ENCODE measurements around the gene ZNF780A. TPM values are rescaled to one million over a fixed set of nuclear protein-coding genes. Genes with fewer than 3 reads are reported as not detected.

Gene ZNF780A
- total RNA-seq, 1 experiment from 2014 or later, result 9.0 TPM

- no peak overlapping the region for H2AFZ ChIP-seq (ENCODE audit: low read length)
- H3K9ac ChIP-seq (ENCODE audit: low read length), result no peak overlapping the region
- no peak overlapping the region for H3K4me2 ChIP-seq (ENCODE audit: low read length)
- no peak overlapping the region for H3K27ac ChIP-seq (ENCODE audit: low read length)
- no peak for ATAC-seq
- no peaks in the 10 kb centered on the region for H4K20me1 ChIP-seq (ENCODE audit: low read length)
- no peak overlapping the region for H3K4me3 ChIP-seq (ENCODE audit: low read length)
- POLR2A ChIA-PET (ENCODE audit: unreplicated experiment), result no interaction called here
- H3F3A ChIP-seq (ENCODE audit: low read length, unreplicated experiment), result no peaks in the 10 kb centered on the region
- no peaks in the 10 kb centered on the region for H3K9me2 ChIP-seq (replicated peaks; ENCODE audit: low read length)
- DNase-seq, result no peak
- no peaks in the 10 kb centered on the region for H3K4me1 ChIP-seq (ENCODE audit: insufficient read depth, low read length)
- CTCF ChIA-PET, result no interaction called here
- TF ChIP-seq, protein P1, sequence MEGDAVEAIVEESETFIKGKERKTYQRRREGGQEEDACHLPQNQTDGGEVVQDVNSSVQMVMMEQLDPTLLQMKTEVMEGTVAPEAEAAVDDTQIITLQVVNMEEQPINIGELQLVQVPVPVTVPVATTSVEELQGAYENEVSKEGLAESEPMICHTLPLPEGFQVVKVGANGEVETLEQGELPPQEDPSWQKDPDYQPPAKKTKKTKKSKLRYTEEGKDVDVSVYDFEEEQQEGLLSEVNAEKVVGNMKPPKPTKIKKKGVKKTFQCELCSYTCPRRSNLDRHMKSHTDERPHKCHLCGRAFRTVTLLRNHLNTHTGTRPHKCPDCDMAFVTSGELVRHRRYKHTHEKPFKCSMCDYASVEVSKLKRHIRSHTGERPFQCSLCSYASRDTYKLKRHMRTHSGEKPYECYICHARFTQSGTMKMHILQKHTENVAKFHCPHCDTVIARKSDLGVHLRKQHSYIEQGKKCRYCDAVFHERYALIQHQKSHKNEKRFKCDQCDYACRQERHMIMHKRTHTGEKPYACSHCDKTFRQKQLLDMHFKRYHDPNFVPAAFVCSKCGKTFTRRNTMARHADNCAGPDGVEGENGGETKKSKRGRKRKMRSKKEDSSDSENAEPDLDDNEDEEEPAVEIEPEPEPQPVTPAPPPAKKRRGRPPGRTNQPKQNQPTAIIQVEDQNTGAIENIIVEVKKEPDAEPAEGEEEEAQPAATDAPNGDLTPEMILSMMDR (conservative IDR thresholded peaks at IDR 0.05; ENCODE audit: low read depth, low read length), result no peak
- TF ChIP-seq EZH2phosphoT487 (IDR thresholded peaks at IDR 0.05; ENCODE audit: borderline replicate concordance, low read length), result no peak
- intact Hi-C loops (cut with micrococcal nuclease), result no loop called here
- no TSS peak for BruUV-seq (replicated peaks)
- no peaks in the 10 kb centered on the region for H3K79me2 ChIP-seq (ENCODE audit: low read length)
- H3K9me3 ChIP-seq (ENCODE audit: low read length), result peaks cover 10% of the 10 kb centered on the region; the same call in 1 of the 2 replicates
- no peaks in the 10 kb centered on the region for H3K27me3 ChIP-seq (ENCODE audit: low read length)
- peaks cover 3% of the 10 kb centered on the region; the same call in 1 of the 2 replicates for H3K36me3 ChIP-seq (ENCODE audit: low read depth, low read length)
Observed at GRCh38 chr19:40023969-40024368, 66.8 kb downstream of the ZNF780A start.

Other genes with a start within 250 kb of the ZNF780A start
- gene FBL, start 244.6 kb downstream of the ZNF780A start, total RNA-seq (2014; rRNA removed), result 186 and 270 TPM in 2 replicates
- 0.52 and 0.80 TPM in 2 replicates for gene FCGBP, start 156.3 kb downstream of the ZNF780A start, total RNA-seq (2014; rRNA removed)
- 241 and 258 TPM in 2 replicates for gene PSMC4, start 119.8 kb downstream of the ZNF780A start, total RNA-seq (2014; rRNA removed)
- 0.69 and 2.5 TPM in 2 replicates for gene ZNF546, start 93.9 kb downstream of the ZNF780A start, total RNA-seq (2014; rRNA removed)
- 7.1 and 8.5 TPM in 2 replicates for gene ZNF780B, start 34.7 kb downstream of the ZNF780A start, total RNA-seq (2014; rRNA removed)
- 11.2 and 13.0 TPM in 2 replicates for gene MAP3K10, start 100.5 kb upstream of the ZNF780A start, total RNA-seq (2014; rRNA removed)
- 0.15 and 0.17 TPM in 2 replicates for gene TTC9B, start 127.4 kb upstream of the ZNF780A start, total RNA-seq (2014; rRNA removed)
- gene CCNP, start 135.7 kb upstream of the ZNF780A start, total RNA-seq (2014; rRNA removed), result not detected in 2 replicates
- gene AKT2, start 194.4 kb upstream of the ZNF780A start, total RNA-seq (2014; rRNA removed), result 80.6 and 84.9 TPM in 2 replicates